A673 (cell line): ENCODE results near the gene NRXN3. TPM values are rescaled to one million over a fixed set of nuclear protein-coding genes. Genes with fewer than 3 reads are reported as not detected.

Source experiments
- BruUV-seq: library from RNA; stranded (reverse); fragments of 400-500 nt; replicated peaks from 2 replicates; lab custom pipeline; 2021; lab: Mats Ljungman, UMichigan
- CTCF ChIA-PET: fragments of 300-600 bp; sonication (Branson Sonifier 250); formaldehyde crosslinking; loops from one replicate; lab custom pipeline; 2022; ENCODE audit warnings: antibody characterized with exemption; lab: Charles Lee
- POLR2A ChIA-PET: fragments of 300-600 bp; sonication (Branson Sonifier 250); formaldehyde crosslinking; loops from one replicate; lab custom pipeline; 2022; ENCODE audit warnings: antibody characterized with exemption; ENCODE audit not compliant: low non-redundant PET; lab: Charles Lee
- DNase-seq: peaks from one replicate; pipeline ENCODE4 v3.0.0-alpha.2; 2015; ENCODE audit warnings: low spot score
- H3K27ac ChIP-seq: fragments of 200-600 bp; sonication (generic); 2 replicates; pipeline ENCODE4 v1.5.1; 2016; ENCODE audit warnings: mixed run types, low read depth, mild to moderate bottlenecking, mixed read lengths, antibody characterized with exemption, low read length; ENCODE audit not compliant: poor library complexity, severe bottlenecking
- H3K27me3 ChIP-seq: fragments of 200-600 bp; sonication (generic); replicated peaks from 2 replicates; pipeline ENCODE4 v1.6.1; 2017; ENCODE audit warnings: mixed run types, low read depth, mild to moderate bottlenecking, mixed read lengths, antibody characterized with exemption, low read length; ENCODE audit not compliant: insufficient read depth, poor library complexity
- H3K36me3 ChIP-seq: fragments of 200-600 bp; sonication (generic); 2 replicates; pipeline ENCODE4 v1.6.1; 2016; ENCODE audit warnings: mixed run types, mild to moderate bottlenecking, mixed read lengths, antibody characterized with exemption, low read length; ENCODE audit not compliant: insufficient read depth, poor library complexity, severe bottlenecking
- H3K4me1 ChIP-seq: fragments of 200-600 bp; sonication (generic); 2 replicates; pipeline ENCODE4 v1.6.1; 2017; ENCODE audit warnings: mixed run types, mild to moderate bottlenecking, mixed read lengths, antibody characterized with exemption, low read length; ENCODE audit not compliant: insufficient read depth, poor library complexity, severe bottlenecking
- H3K4me3 ChIP-seq: fragments of 200-600 bp; sonication (generic); 2 replicates; pipeline ENCODE4 v1.5.1; 2016; ENCODE audit warnings: low read depth, mixed run types, mild to moderate bottlenecking, mixed read lengths, low read length; ENCODE audit not compliant: poor library complexity, severe bottlenecking
- H3K9me3 ChIP-seq: fragments of 200-600 bp; sonication (generic); 2 replicates; pipeline ENCODE4 v1.6.1; 2016; ENCODE audit warnings: mixed run types, low read depth, mild to moderate bottlenecking, mixed read lengths, antibody characterized with exemption, low read length; ENCODE audit not compliant: poor library complexity, severe bottlenecking
- CTCF ChIP-seq: fragments of 300-800, 200-600 bp; sonication (generic); conservative IDR thresholded peaks from 2 replicates; pipeline ENCODE4 v1.5.1; 2017; ENCODE audit warnings: low read depth, mild to moderate bottlenecking, antibody characterized with exemption, low read length, moderate library complexity, mixed read lengths
- EZH2 ChIP-seq: fragments of 200-600 bp; sonication (generic); IDR thresholded peaks from 2 replicates; pipeline ENCODE4 v1.6.1; 2017; ENCODE audit warnings: borderline replicate concordance, low read depth, mild to moderate bottlenecking, mixed read lengths, antibody characterized with exemption, low read length; ENCODE audit not compliant: poor library complexity, severe bottlenecking
- intact Hi-C: fragments of 100-400 bp; cut with micrococcal nuclease; formaldehyde crosslinking; loops from one replicate; pipeline ENCODE4 v1.10.0; 2022; ENCODE audit not compliant: unreplicated experiment
- total RNA-seq: library from RNA; stranded (reverse); gene quantifications from 2 replicates; pipeline ENCODE4 v1.2.3, GENCODE V29; 2021

NRXN3 gene
- total RNA-seq, 1 experiment from 2014 or later = 0.21 TPM

- no peak for DNase-seq
- H3K9me3 ChIP-seq = no peaks in the 10 kb centered on the region
- H3K36me3 ChIP-seq = no peaks in the 10 kb centered on the region
- BruUV-seq = no TSS peak
- intact Hi-C loops = no loop called here
- no peaks in the 10 kb centered on the region for H3K4me1 ChIP-seq
- TF ChIP-seq CTCF (no peak), EZH2 (no peak)
- ChIA-PET POLR2A (no interaction called here), CTCF (no interaction called here)
- no peak overlapping the region for H3K4me3 ChIP-seq
- H3K27me3 ChIP-seq = no peaks in the 10 kb centered on the region
- H3K27ac ChIP-seq = no peak overlapping the region
These were observed 1523.8 kb downstream of the NRXN3 start for GRCh38 chr14:79693935-79694334.

DNA sequence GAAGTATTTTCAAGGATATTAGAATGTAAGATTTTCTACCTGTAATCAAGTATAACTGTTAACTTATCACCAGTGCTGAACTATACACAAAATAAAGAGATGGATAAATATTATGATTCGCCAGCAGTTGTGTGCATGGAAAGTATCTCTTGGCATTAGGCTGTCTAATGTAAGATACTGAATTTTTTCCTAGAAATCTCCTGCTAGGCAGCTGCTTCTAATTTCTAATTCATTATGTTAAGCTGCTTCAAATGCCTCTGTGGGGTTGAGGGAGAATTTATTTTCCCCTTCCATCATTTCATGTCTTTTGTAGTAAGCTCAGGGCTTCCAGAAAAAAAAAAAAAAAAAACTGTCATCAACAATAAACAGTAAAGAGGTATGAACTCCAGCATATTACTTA is 1525.1 kb downstream of the NRXN3 start:
- no TSS peak for BruUV-seq
- no peak overlapping the region for H3K27ac ChIP-seq
- no peaks in the 10 kb centered on the region for H3K9me3 ChIP-seq
- intact Hi-C loops = no loop called here
- CTCF ChIA-PET = no interaction called here
- H3K36me3 ChIP-seq = no peaks in the 10 kb centered on the region
- H3K4me3 ChIP-seq = no peak overlapping the region
- no peaks in the 10 kb centered on the region for H3K27me3 ChIP-seq
- POLR2A ChIA-PET = no interaction called here
- no peak for DNase-seq
- no peak for TF ChIP-seq CTCF
- H3K4me1 ChIP-seq = no peaks in the 10 kb centered on the region

DNA sequence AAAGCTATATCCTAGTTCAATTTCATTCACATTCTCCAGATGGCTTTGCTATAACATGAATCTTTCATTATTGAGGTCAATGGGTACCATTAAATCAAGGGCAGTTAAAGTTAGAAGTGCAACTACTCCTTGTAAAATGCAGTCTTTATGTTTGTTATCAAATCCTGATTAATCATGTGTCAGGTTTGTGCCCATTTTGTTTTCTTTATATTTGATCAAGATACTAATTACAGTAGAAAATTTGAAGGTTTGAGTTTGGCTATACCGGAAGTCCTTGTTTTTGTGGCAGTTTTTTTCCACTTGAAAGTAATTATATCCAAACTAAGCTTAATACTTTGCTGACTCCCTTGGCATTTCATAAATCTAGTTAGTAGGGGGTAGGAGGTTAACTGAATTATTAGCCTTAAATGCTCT is 1528.1 kb downstream of the NRXN3 start:
- Histone ChIP-seq H3K4me1 (no peaks in the 10 kb centered on the region), H3K27ac (no peak overlapping the region), H3K27me3 (no peaks in the 10 kb centered on the region), H3K9me3 (no peaks in the 10 kb centered on the region), H3K4me3 (no peak overlapping the region), H3K36me3 (no peaks in the 10 kb centered on the region)
- ChIA-PET CTCF (no interaction called here), POLR2A (no interaction called here)
- no peak for DNase-seq
- TF ChIP-seq CTCF (no peak), EZH2 (no peak)
- no TSS peak for BruUV-seq
- intact Hi-C loops = no loop called here
